ENCODE measurements around the gene KNCN.

KNCN gene

DNA sequence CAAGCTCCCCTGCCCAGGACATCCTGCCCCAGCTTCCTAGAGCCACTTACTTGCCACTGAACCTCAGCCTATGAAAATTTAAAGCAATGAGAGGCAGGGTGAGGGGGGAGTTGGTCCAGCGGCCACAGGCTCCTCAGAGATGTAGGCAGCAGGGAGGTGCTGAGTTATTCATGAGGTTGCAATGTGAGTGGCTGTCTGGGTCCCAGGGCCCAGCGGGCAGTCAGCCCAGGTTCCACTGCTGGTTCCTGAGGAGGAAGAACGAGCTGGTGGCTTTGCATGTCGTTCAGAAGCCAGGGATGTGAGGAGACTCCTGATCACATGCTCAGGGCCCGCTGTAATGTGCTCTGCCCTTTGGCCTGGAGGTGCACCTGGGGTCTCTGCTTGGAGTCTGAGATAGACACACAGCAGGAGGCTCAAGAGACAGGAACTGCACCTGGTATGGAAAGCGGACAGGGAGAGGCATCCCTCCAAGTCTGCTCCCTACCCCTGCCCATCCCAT, at the start of gene KNCN:
KNCN (minus strand) TSS at position 51 of the 499 bp plus-strand sequence. CDS start 432 bp downstream, outside the sequence.
- DNase-seq: no peak

DNA sequence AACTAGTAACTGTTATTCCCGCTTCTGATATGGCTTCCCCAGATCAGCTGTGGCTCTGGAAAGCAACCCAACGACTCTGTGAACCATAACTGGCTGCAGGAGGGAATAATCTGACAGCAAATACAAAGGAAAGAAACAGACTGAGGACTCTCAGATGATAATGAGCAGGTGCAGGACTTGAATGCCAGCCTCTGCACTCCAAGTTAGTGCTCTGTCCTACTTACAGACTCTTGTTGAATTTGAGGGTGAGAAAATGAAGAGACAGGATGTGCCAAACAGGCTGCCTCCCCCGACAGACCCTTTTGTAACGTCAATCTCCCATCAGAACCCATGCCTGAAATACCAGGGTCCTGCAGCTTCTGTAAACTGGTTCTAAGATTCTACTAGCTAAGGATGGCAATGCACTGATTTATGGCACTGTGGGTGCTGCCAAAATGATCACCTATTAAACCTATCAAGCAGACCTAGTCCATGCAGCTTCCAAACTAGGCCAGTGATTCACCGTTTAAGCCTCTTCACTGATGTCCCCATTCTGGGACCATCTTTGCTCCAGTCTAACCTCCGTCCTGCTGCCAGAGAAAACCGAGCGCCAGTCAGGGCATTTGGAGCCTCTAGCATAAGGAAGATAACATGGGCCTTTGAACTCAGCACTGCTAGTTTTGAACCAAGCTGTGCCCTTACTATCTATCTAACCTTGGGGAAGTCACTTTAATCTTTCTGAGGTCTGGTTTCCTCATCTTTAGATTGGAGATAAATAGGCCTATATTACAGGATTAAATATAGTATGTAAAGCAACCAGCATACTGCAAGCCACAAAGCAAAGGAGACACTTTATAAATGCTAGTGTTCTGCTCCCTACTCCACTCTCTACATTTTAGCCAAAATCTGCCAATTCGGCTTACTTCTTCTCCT, 47.9 kb upstream of the KNCN start:
- DNase-seq: no peak

DNA sequence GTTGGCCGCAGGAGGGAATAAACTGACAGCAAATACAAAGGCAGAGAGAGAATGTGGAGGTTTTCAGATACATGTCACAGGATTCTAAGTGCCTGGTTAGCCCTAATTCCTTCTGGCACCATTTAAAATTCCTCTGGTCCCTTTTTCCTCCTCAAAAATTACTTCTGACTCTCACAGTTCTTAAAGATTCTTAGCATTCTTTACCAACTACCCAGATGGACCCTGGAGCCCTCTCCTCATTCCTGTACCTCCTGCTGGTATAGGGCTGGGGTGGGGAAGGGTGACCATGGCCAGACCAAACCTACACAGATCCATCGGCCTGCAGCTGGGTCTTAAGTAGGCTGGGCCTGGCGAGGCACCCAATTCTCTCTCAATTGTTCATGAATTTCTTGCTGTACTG, 45.4 kb upstream of the KNCN start:
- DNase-seq: no peak

DNA sequence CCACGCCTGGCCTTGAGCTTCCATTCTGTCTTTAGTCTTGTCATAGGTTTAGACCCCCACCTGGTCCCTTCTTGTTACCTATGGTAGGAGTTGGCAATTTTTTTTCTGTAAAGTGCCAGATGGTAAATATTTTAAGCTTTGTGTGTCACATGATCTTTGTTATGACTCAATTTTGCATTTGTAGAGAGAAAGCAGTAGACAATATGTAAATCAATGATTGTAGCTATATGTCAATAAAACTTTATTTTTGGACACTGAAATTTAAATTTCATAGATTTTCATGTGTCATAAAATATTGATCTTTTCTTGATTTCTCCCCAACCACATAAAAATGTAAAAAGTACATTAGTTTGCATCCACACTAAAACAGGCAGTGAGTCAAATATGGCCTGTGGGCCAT, 44.6 kb upstream of the KNCN start:
- no peak for DNase-seq

DNA sequence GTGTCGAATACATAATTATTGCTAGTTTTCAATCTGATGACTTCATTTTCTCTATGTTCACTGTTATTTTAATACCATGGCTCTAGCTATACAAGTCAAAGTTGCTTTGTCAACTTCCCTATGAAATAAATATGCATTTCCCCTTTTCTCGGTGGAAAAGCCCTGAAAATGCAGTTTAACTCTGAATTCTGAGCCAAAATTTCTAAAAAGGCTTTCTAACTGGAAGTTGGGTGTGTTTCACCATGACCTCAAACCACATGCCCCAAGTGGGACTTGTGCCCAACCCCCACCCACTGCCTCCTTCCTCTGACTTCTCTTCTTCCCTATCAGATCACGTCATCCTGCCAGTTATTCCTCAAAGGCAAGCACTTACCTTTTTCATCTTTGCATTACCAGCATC, 43.7 kb upstream of the KNCN start:
- DNase-seq: no peak

DNA sequence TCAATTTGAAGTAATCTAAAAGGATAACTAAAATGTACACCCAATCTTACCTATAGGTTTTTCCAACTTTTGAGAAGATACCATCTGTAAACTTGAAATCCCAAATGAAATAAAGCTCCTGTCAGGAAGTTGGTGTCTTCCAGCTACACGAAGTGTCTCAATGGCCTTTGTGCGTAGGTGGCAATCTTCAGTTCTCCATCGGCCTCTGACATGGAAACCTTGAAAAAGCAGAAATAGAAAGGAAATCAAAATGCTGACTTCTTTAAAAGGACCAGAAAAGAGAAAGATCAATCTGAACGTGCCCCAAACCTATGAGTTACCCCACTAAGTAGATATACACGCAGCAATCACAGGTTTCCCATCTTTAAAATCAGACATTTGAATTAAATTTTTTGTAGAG, 42.6 kb upstream of the KNCN start:
- no peak for DNase-seq

DNA sequence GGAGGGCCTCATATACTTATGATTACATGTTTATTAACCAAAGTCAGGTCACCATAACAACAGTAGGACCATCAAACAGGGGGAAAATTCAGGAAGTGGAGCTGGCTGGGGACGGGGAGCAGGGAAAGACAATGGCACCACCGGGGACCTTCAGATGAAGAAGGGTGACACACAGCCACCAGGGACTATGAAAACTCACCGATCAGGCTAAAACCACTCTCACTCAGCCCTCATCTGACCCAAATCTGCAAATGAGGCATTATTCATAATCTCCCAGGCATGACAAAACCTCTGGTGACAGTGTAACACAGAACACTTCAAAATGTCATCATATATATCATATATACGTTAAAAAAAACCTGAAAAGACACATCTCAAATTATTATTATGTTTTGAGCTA, 41.4 kb upstream of the KNCN start:
- DNase-seq: no peak

DNA sequence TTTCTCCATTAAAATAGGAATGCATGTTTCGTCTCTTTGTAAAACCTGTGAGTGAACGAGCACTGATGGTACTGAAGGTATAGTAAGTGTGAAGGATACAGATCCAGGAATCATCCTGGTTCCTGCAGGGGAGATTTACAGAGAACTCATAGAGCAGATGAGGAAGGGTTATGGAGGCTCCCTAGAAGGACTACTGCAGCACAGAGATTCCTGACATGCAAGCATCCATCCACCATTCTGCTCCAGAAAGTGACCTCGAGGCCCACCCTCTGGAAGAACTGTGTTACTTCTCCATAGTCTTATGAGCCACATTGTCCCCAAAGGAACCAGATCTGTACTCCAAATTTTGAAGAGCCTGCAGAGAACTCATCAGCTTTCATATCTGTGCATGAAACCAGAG, 38.1 kb upstream of the KNCN start:
- DNase-seq: no peak

DNA sequence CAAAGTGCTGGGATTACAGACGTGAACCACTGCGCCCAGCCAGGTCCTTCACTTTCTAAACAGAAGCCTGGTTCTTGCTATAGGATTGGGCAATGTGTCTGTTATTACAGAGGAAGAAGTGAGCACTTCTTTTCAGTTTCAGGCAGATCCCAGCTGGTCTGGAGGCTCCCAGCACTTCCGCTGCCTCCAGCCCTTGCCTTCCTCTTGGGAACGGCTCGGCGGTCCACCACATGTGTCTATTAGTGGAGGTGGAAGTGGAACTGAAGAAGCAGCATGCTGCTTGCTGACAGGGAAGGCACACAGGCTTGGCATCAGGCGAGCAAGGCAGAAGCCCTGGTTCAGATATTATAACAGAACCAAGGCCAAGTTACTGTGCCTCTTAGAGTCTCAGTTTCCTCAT, 35.6 kb upstream of the KNCN start:
- DNase-seq: no peak

DNA sequence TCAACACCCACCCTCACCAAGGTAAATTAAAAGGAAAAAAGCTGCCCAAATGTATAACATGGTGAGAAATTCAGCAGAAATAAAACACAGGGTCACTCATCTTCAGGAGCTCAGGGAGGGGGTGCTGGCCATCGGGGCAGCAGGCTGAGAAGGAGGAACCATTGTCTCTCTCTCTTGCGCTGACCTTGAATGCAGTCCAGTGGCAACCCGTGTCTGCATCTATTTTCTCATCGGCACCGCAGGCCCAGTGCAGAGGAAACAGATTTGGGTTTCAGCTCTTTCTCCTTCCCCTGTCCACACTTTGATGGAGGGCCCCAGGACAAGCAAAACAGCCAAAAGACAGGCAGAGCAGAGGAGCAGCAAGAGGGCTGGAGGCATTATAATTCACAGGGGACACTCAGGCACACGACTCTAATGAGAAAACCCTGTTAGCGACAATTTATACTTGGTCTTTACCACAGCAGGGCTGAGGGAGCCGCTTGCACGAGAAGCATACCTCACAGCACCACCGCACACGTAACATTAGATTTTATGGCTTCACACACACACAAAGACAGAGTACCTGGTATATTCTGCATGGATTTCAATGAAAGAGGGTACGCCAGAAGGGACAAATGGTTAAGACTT, 34.0 kb upstream of the KNCN start:
- no peak for DNase-seq

DNA sequence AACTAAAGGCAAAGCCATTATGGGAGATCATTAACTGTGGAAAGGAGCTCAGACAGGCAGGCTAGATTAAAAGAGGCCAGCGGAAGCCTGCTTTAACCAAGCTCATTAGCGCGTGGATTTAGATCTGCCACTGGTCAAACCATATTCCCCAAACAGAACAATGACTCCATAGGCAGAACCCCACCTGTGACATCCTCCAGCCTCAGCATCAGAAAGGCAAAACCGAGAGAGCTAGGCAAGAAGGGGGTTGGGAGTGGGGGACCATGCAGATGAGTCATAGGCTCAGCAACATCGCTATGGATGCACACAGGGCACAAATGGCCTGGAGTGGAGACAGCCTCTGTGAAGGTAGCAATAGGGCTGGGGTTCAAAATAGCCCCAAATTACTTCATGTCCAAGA, 32.0 kb upstream of the KNCN start:
- no peak for DNase-seq

DNA sequence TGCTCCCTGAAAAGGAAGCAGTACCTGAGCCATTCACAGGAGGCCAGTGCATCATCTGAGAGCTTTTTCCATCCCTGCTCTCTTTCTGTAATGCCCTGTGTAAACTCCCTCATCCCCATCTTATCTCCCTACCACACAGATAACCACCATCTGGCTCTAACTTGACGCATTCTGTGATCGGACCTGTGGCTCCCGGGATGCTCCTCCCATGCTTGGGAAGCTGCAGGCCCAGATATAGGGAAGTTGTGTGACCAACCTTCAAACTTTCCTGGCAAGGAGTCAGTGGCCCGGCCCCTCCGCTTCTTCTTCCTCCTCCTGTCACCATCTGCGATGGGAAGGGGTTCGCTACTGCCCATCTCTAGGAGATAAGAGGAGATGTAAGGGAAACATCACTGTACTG, 31.5 kb upstream of the KNCN start:
- DNase-seq: no peak

DNA sequence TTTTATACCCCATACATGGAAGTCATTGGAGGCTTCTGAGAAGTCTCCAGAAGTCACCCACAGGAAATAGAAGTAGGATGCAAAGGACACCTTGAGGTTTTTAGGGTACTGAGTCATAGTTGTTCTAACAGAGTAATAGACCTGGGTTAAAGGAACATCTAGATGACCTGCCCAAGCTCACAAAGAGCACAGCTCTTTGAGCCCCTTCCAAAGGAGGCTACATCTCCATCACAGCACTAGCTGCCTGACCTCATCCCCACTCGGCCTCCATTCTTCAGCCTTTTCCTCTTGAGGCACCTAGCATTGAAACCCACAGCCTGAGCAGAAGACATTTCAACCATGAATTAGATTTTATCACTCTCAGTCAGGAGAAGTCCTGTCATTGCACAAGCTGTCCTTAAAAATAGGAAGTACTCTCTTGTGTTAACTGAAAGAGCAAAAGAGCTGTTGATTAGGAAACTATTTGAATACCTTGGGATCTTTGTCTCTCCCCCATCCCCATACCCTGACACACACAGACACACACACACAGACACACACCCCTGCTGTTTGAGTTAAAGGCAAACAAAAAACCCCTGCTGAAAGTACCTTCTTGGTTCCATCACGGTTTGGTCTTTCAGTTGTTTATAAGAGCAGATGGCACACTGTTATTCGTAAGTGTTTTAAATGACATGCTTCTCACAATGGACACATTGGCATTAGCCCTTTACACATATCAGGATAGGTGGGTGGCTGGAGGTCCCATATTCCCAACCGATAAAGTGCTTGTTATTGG, 30.4 kb upstream of the KNCN start:
- DNase-seq: no peak

DNA sequence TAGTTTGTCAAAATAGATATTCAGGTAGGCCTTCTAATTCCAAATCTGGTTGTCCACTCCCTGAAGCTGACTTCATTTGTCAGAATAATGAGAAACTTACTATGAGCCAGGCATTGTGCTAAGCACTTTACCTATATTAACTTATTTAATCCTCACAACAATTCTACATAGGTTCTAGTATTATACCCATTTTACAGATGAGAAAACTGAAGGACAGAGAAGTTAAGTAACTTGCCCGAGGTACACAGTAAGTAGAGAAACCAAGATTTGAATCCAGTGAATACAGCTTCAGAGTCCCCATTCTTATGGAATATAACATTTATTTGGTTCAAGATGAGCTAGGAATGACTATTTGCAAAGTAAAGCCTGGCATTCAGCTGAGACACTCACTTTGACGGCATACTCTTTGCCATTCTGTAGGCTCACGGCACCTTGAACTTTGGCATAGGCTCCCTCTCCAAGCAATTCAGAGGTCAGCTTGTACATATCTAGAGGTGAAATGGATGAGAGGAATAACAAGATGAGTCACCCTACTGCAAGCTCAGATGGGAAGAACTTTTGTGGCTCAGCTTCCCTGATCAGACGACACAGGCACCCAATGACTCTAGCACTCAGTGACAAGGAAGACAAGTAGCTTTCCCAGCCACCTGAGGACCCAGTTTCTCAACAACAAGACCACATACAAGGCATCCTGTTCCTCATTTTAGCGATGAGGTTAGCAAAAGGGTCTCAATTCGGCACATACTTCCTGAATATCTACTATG, 28.9 kb upstream of the KNCN start:
- no peak for DNase-seq

DNA sequence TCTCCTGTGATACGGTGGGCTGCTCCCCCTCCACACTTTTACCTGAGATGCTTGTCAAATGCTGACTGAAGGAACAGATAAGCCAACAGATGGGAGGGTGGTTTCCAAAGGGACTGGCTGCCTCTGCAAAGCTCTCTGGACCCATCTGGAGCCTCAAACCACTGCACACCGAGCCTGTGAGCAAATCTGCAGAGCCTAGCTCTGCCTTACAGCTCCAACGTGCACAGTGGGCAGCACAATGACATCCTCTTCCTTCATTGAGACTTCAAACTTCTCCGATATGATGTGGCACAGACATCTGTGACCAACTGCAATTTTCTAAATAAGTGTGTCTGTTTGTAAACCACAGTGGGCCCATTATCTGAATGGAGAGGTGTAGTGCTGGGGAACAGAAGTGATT, 26.2 kb upstream of the KNCN start:
- DNase-seq: no peak

DNA sequence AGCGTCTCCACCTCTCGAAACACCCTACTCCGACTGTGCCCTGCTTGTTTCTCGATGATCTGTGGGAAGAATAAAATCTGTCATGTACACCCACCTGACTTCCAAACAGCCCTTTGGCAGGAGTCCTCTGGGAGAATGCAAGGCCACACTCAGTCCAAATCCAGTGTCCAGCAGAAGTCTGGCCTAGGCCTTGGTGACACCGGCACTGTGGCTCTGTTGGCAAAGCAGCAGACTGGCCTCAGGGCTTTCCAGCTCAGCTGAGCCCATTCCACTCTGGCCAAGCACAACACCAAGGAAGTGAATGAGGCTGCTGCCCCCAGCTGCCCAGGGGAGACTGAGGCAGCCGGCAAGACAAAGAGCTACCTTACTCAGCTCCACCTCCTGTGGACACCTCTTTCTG, 25.1 kb upstream of the KNCN start:
- no peak for DNase-seq

DNA sequence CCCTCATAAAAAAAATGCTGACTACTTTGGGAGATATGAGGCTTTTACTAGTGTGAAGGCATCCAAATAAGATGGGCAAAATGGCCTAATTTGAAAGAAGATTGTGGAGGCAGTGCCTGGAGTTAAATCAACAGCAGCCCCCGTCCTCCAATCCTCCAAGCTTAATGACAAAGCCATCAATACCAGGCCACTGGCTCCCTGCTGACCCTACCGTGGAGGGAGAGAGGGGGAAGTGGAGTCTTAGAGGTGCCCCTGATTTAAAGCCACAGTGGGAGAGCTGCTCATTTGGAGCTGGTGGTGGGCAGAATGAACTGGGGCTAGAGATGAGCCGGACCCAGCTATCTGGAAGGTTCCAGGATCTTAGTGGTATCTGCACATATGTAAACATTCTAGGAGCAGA, 24.3 kb upstream of the KNCN start:
- DNase-seq: no peak

DNA sequence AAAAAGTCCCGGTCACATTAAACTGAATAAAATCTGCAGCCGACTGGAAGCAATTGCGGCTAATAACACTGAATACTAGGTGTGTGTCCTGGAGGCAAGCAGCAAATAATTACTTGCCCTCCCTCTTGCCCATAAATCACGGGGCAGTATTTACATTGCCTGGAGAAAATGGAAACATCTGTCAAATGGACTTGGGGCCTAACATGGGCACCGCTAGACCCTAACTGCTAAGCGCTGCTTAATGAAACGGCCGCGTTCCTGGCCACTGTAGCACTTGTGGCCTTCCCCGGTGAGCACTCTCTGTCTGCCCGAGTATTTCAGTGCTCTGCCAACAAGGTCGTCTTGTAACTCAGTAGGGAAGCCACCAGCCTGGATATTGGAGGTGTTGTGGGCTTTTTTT, 23.9 kb upstream of the KNCN start:
- no peak for DNase-seq

DNA sequence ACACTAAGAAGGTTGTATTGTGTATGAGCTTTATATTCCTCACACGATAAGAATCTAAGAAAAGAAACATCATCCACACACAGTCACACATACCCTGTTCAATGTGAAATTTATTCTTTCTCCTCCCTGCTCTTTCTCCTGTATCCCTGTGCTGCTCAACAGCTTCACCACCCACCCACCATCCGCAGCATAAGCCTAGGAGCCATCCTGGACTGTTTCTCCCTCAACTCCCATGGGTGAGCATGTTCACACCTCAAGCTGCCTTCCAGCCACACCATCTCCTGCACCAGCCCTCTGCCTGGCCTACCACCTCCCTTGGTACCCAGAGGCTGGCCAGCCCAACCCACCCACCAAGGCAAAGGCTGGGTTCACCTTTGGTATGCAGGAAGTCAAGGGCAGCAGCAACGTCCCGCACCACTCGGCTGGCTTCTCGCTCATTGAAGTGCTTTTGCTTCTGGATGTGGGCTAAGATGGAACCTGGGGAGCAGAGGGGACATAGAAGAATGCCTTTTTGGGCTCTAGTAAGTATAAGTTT, 20.3 kb upstream of the KNCN start:
- DNase-seq: no peak

DNA sequence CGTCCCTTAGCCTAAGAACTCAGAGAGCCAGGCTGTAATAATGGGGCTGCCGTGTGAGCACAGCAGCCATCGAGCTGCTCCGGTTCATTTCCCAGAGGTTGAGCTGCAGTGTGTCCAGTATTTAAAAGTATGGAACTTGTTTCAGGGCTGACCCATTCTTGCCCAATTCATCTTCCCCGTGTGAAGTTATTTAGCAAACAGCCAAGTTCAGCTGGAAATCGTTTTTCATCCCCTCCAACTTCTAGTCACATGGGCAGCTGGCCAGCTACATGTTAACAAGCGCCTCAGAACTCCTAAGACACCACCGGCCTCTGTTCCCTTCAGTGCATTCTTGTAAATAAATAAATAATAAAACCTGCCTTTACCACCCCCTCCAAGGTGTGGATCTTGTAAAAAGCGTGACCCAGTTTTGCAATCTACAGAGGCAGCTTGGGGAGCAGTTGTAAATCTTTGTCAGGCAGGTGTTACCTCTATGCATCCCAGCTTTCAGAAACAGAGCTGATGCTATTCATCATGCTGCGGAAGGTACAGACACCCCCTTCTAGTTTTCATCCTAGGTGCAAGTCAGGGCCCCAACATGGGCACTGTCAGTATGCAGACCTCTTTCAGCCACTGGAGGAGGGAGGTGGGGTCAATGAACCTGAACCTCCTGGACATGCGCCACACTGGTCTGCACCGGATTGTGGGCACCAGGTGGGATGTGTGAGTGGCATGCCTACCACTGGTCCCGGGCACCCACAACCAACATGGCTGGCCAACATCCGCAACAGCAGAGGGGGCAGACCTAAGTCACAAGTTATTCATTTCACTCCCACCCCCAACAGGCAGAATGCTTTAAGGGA, 18.7 kb upstream of the KNCN start:
- no peak for DNase-seq

DNA sequence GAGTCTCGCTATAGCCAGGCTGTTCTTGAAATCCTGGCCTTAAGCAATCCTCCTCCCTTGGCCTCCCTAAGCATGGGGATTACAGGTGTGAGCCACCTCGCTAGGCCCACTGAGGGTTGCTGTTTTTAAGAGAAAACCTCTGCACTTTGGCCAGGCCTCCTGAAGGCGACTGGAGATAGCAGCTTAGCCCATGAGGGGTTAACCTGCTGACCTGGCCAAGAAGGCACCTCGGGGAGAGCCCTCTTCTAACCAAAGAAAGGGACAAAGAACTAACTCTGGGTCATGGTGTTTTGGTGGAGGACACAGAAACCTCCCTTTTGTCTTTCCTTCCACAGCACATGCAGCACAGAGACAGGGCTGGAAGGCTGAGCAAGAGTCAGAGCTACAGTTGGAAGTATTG, 17.7 kb upstream of the KNCN start:
- no peak for DNase-seq

DNA sequence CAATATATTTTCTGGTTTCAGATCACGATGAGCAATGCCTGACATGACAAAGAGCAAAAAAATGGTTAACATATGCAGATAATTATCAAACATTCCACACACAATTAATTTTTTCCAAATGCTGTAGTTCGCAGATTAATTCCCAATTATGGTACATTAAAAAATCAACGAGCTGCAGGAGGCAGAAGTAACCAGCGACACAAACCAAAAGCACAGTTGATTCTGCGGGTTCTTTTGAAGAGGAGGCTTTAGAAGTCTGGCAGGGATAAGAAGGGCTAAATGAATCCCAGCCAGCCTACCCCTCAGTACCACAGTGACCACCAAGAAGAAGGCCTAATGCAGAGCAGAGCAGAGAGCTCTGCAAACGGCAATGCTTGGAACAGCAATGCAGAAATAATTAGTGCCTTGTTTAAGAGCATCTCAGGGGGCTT, 17.0 kb upstream of the KNCN start:
- no peak for DNase-seq
